ENCODE measurements around the gene CASK.

Gene CASK

DNA sequence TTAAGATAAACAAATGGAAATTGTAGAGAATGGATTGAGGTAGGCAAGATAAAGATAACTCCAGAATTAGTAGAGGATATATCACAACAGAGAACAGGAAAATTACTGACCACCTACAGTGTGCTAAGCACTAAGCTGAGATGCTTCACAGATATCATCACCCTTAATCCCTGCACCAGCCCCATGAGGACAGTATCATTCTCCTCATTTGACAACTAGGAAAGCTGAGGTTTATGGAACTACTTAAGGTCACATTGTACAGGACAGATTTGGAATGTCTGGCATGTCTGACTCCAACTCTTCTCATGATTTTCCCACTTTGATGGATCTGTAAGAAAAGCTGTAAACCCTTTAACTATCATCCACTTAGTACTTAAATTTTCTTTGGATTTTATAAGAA lies 95.5 kb downstream of the CASK start:
- no peak for DNase-seq (ENCODE audit: low spot score)

DNA sequence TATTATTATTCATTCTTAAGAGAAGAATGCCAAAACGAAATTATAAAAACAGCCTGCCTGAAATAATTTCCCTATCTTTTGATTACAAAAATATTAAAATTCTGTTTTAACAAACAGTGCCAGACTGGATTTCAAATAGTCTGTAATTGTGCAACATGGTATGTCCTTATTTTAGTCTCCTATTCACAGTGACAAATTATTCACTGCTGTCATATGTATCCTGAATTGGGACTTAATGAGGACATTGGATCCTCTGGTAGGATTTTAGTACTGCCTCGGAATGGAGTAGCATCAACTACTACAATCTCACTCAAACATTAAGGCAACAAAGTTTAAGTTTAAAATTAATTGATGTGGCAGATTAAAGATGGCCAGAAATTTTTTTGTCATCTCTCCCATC lies 97.6 kb downstream of the CASK start:
- DNase-seq (ENCODE audit: low spot score): no peak

DNA sequence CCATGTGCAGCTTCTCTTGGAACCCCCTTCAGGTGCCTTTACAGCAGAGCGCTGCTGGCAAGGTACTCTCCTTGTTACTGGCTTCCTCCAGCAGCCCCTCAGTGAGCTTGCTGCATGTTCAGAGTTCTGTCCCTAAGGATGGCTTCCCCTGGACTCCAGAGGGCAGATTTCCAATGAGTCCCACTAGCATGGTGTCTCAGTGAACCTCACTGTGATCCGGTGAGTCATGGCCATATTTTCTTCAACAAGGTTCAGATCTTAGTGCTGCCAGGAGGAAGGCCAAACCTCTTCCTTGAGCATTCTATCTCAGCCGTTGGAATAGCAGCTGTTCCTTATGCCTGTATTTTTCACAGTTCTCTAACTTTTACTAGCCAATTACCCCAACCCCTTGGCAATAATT lies 98.8 kb downstream of the CASK start:
- DNase-seq (ENCODE audit: low spot score): peak; percentile 27

DNA sequence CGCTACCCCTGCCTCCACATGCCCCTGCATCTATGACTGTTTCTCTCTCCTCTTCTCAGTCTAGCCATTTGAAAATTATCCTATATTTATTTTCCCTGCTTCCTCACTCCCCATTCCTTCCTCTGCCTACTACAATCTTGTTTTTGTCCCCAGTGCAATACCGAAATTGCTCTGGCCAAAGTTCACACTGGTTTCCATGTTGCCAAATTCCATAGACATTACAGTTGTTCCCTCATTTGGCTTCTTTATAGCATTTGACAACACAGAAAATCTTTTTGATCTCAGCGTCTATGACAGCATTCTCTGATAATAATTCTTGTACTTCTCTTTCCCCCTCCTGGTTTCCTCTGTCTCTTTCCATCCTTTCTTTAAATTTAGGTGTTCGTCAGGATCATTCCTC lies 100.0 kb downstream of the CASK start:
- DNase-seq (ENCODE audit: low spot score): no peak

DNA sequence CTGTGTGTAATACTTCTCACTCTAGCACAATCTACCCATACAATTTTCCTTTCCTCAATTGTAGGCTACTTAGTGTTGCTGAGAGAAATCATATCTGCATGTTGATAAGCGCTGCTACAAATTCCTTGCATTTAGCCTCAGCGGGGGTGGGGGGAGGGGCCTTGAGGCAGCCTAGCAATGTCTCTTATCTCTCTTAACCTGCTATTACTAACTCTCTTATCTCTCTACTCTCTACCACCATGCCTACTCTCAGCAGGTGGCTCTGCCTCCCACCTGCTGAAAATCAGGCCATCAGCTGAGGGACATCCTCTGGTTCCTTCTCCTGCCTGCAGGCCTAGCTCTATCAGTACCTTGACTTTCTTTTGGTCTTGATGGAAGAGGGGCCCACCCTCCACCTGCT lies 100.5 kb downstream of the CASK start:
- DNase-seq (ENCODE audit: low spot score): no peak

DNA sequence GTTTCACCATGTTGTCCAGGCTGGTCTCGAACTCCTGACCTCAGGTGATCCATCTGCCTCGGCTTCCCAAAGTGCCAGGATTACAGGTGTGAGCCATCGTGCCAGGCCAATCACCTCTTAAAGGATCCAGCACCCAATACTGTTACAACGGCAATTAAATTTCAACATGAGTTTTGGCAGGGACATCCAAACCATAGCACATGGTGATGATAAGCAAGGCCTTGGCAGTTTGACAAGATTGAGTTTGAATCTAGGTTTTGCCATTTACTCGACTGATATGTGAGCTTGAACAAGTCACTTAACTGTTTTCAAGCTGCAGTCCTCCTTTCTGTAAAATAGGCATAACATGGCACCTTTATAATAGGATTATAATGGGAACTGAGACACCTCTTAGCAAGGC lies 115.3 kb downstream of the CASK start:
- no peak for DNase-seq (ENCODE audit: low spot score)

DNA sequence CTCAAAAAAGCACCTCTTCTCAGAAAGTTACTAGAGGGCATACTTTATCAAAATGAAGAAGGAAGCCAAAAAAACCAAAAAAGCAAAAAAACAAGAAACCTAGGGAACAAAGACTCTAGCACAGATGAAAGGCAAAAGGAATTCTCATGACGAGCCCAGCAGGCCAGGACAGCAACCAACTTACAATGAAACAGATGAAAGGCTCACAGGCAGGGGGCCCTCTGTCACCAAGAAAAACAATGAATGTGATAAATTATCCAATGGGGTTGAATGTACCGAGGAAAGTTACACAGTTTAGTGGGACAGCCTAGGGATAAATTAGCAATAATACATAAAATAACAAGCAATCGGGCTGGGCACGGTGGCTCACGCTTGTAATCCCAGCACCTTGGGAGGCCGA lies 120.4 kb downstream of the CASK start:
- DNase-seq (ENCODE audit: low spot score): no peak

DNA sequence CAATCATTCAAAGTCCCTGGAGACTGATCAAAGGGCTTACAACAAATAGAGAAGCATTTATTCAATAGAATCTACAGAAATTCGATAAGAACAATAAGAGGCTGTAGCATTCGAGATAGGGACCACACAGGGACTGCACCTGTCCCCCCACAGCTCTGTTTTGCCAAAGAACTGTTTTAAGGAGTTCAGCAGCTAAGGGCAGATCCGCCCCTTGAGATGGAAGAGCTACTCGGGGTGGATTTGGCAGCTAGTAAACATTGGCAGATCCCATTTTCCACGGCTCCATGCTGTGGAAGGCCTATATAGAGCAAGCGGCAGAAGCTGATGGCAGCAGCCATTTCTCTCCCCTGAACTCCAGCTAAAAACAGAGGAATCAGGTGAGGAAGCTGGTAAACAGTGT lies 123.7 kb downstream of the CASK start:
- no peak for DNase-seq (ENCODE audit: low spot score)

DNA sequence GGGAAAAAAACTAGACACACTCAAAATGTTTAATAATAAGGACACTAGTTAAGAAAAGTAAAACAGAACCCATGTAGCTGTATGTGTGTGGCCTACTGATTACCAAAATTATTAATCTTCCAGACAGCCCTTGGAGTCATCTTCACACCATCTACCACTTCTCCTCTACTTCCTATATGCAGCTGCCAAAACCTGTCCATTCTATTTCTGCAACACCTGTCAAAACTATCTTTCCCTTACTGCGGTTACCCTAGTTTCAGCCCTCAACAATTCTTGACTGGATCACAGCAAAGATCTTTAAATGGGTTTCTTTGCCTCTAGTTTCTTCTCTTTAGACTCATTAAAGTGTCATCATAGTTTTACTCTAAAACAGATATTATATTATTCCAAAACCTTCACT lies 126.8 kb downstream of the CASK start:
- DNase-seq (ENCODE audit: low spot score): no peak

DNA sequence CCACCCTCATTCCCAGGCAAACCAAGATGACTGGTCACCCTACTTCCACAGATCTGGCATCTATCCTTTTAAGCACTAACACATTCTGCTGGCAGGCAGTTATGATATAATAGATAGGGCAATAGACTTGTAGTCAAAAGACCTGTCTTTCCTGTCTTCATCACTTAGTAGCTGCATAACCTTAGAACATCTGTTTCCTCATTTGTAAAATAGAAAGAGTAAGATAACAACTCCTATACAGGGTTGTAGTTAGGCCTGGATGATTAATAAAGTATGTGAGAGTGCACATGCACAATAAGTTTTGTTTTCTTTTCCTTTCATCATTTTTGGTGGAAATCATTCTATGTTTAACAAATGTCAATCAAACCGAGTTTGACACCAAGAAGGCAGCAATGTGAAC lies 127.3 kb downstream of the CASK start:
- no peak for DNase-seq (ENCODE audit: low spot score)

DNA sequence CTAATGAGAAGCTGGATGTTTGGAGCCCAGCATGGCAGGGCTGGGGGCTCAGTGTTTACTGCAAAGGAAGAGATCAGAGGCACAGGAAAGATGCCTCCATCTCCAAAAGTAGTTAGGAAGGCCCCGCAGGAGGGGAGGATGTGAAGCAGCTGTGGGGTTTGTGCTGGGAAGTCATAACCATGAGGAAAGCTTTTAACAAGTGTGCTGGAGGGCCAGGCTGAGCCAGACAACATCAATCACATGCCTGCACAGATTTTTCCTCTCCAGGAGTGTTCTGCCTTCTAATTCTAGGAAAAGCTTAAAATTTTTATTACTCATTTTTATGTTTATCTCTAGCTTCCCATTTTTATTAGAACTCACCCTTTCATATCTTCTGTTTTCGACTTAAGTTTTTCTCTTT lies 134.0 kb downstream of the CASK start:
- DNase-seq (ENCODE audit: low spot score): no peak

DNA sequence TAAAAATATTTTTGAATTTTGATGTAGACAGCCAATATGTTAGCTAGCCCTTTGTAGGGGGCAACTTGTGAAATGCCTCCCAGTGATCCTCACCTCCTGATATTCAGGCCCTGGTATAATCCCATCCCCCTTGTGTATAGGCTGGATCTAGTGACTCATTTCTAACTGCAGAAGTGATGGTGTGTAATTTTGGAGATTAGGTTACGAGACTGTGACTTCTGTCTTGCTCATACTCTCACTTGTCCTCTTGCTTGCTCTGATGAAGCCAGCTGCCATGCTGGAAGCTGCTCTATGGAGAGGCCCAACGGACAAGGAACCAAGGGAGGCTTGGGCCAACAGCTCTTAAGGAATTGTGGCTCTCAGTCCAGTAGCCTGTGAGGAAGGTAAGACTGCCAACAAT lies 137.7 kb downstream of the CASK start:
- peak; percentile 46 for DNase-seq (ENCODE audit: low spot score)

DNA sequence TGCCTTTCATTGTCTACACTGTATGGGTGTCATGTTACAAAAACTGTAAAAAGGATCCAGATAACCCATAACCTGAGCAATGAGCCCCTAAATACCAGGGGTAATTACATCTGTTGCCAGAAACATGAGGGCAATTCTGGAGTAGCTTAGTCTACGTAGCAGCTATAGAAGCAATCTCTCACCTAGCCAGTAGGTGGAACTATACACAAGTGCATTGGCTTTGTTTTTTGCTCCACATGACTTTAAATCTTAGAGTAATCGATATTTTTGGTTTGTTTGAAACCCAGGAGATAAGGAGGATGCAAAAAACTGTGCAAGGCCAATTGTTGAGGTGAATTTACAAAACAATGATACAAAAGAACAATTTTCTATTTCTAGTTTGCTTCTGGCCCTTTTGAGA lies 141.9 kb downstream of the CASK start:
- DNase-seq (ENCODE audit: low spot score): peak; percentile 72

DNA sequence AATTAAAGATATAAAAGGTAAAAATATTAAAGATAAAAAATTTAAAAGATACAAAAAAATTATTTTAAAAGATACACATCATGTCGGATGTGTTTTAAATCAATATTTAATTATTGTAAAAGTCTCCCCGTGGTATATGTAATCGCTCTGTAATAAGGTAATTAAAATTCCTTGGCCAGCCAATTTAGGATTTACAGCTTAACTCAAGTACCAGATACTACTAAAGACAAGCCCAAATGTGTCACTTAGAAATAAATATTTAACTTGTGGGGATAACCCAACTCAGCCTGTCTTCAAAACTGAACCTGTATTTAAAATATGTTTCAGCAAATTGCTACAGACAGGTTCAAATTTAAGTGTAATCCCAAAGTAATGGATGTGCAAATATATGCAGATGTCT lies 143.4 kb downstream of the CASK start:
- no peak for DNase-seq (ENCODE audit: low spot score)

DNA sequence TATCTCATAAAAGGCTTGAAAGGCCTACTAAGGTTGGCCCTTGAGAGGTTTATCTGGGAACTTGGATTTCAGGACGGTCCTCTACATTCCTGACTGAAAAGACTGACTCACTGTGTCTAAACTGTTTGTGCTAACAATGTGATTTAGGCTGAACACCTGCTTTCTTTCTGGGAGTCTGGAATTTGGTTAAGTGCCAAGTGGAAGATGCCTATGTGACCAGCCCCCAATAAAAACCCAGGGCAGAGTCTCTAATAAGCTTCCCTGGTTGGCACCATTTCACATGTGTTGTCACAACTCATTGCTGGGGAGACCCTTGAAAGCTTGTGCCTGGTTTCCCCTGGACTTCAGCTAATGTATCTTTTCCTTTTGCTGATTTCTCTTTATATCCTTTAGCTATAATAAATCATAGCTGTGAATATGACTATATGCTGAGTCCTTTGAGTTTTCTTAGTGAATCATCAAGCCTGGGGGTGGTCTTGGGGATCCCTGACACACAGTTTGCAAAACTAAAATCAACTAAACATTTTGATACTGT lies 144.3 kb downstream of the CASK start:
- DNase-seq (ENCODE audit: low spot score): peak; percentile 83

DNA sequence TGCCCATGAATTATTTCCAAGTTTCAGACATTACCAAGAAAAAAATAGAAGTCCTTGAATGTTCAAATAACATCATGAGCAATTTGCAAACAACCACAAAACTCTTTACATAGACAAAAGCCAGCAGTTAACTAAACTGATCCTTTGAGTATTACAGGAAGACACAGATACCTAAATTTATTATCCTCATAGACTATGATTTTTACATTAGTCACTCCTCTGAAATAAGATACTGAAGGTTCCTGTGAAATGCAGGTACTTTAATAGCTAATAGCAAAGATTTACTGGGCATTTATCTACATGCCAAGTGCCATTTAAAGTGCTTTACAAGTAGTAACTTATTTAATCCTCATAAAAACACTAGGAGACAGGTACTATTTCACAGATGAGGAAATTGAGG lies 161.7 kb downstream of the CASK start:
- no peak for DNase-seq (ENCODE audit: low spot score)

DNA sequence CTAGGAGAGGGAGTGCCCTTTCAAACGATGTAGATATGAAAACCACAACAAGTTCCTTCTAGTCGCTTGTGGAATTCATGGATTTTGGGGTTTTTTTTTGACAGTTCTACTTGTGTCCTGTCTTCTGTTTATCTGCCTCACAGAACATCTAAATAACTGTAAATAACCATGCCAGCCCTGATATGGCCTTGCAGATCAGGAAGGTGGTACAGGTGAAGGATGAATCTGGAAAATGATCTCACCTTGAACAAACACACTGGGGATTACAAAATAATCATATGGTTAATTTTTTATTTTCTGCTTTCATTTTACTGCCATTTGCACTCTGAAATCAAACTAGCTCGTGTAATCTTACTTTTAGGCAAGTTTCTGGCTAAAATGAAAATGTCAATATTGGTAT lies 162.2 kb downstream of the CASK start:
- no peak for DNase-seq (ENCODE audit: low spot score)

DNA sequence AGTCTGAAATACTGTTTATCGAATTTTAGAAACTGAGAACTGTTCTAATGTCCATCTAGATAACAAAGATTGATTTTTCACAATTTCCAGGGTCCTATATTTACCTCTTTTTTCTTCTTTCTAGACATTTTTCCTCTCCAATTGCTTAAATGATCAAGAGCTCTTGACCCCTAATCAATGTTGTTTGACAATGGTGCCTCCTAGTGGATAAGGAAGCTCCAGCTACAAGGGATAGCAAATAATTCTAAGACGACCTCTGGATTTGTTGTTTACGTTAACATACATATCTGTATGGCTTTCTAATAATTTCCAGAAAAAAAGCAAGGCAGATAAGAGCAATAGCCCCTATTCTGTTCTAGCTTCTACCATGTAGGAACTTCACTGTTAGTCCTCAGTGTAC lies 163.5 kb downstream of the CASK start:
- peak; percentile 5 for DNase-seq (ENCODE audit: low spot score)

DNA sequence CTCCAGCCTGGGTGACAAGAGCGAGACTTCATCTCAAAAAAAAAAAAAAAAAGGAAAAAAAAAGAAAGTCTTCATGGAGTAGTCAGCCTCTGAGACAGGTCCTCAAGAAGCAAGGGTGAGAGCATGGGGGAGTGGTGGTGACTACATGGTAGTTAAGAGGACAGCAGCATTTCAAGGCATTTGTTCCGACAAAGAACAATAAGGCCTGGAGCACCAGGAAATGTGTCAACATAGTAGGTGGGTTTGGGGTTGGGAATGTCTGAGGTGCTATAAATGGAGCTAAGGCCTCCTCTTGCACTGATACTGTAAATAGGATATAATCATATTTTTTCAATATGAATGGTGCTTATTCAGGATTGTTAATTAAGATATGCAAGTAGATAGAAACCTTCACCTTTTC lies 165.0 kb downstream of the CASK start:
- DNase-seq (ENCODE audit: low spot score): no peak

DNA sequence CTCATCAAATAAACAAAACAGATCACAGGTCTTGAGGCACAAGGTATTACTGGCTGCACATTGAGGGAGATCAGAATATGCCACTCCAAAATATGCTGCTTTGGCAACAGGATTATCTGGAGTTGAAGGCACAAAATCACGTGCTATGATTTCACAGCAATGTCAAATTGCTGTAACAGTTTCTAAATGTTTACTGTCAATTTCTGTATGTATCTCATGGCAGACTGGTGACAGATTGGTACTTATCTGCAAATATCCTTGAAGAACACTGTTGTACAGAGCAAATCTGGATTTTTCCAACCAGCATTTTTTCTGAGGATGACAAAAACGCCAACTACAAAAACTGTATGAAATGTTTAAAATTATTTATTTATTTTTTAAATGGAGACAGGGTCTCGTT lies 172.6 kb downstream of the CASK start:
- no peak for DNase-seq (ENCODE audit: low spot score)

DNA sequence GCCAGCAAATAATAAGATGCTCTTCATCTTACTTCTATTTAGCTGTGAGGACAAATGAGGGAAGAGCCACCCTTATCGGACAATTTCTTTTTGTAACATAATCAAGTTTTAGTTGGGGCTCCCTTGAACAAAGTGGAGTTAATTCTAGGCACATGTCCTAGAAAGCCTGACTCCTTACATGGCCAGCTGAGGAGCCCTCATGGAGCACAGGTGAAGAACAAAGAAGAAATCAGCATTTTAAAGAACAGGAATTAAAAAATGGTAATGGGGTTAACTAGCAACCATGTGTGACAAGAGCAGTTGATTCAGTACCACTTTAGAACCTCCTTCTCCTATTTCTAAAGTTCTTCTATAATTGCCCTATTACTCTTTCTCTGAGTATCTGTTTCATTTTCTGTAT lies 183.5 kb downstream of the CASK start:
- DNase-seq (ENCODE audit: low spot score): no peak

DNA sequence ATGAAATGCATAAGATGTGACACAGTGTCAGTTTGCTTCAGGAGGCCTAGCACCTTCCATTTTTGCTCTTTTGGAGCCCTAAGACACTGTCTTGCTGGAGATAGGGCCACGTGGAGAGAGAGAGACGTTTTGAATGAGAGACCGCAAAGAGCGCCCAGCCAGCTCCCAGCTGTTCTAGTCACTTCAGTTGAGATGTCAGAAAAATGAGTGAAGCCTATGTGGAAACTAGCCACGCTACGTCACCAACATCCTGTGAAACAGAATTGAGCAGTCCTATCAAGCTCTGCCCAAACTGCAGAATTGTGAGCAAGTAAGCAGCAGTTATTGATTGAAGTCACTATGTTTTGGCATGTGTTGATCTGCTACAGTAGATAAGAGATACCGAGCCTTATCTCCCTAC lies 186.3 kb downstream of the CASK start:
- no peak for DNase-seq (ENCODE audit: low spot score)

DNA sequence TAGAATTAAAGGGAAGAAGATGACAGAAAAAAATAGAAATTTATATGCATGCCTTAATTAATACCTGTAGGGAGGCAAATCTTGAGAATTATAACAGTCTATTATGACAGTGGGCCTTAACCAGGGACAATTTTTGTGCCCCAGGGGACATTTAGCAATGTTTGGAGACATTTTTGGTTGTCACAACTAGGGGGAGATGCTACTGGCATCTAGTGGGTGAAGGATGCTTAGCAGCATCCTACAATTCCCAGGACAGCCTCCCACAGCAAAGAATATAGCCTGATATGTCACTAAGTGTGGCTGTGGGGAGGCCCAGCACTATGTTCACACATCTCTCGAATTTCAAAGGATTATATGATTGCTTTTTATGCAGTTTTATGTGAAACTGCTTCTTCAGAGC lies 188.8 kb downstream of the CASK start:
- peak; percentile 59 for DNase-seq (ENCODE audit: low spot score)

DNA sequence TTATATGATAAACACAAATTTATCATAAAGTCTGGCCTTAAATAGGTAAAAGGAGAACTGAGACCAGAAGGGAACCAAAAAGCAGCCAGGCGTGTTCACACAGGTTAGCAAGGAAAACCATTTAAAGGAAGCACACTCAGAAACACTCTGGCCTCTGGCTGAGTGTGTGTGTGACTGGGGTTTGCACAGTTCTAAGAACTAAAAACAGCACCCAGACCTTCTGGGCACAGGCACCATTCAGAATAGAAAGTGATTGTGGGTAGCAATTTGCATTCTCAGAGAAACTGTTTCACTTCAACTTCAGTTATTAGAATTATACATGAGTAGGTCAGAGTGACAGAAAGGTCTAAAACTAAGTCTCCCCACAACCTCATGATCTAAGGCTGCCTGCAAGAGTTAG lies 189.4 kb downstream of the CASK start:
- DNase-seq (ENCODE audit: low spot score): no peak

DNA sequence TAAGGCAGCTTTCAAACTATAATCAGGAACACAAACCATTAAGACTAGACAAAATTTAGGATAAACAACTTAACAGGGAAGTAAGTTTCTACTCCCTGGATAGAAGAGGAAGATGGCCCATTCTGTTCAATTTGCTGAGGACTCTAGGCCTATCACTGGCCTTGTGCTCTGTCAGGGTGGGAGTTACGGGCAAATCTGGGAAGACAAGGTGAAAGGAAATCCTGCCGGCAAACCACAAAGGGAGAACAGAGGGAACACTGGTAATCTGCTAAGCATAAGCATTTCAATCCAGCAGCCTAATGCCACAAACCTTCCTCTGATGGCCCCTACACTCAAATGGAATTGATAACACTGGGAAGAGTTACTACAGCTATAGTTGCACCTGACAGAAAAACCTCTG lies 191.1 kb downstream of the CASK start:
- no peak for DNase-seq (ENCODE audit: low spot score)

Data from RKO (cell line).